Transverse colon (tissue), 4 donors: ENCODE measurements around the gene POU5F2. TPM values are rescaled to one million over a fixed set of nuclear protein-coding genes. Genes with fewer than 3 reads are reported as not detected.

ENCODE experiments used
- DNase-seq: peaks from one replicate; pipeline ENCODE4 v3.0.0-alpha.2; 2019
- H3K27ac ChIP-seq, 4 donors: fragments of 200-600 bp; sonication (generic); 2 replicates each; pipeline ENCODE4 v1.5.1; 2016 to 2018; ENCODE audit warnings: inconsistent platforms in 4 of 4
- H3K27me3 ChIP-seq: fragments of 200-600 bp; sonication (generic); 2 replicates; pipeline ENCODE4 v1.5.1; 2017; ENCODE audit warnings: inconsistent platforms
- H3K36me3 ChIP-seq, 4 donors: fragments of 200-600 bp; sonication (generic); 2 replicates each; pipeline ENCODE4 v1.5.1; 2017 to 2019; ENCODE audit warnings: inconsistent platforms in 4 of 4
- H3K4me1 ChIP-seq, 4 donors: fragments of 200-600 bp; sonication (generic); 2 replicates each; pipeline ENCODE4 v1.5.1; 2017 to 2020; ENCODE audit warnings: inconsistent platforms in 4 of 4
- H3K4me3 ChIP-seq, 4 donors: fragments of 200-600 bp; sonication (generic); 1 replicate in 1 of 4; 2 replicates in 3 of 4; pipeline versions ENCODE4 v1.5.1 to v1.6.1; 2017 to 2019; ENCODE audit warnings: inconsistent platforms in 4 of 4
- H3K9me3 ChIP-seq, 2 donors: fragments of 200-600 bp; sonication (generic); 2 replicates each; pipeline ENCODE4 v1.5.1; 2017 to 2019; ENCODE audit warnings: inconsistent platforms in 2 of 2
- CTCF ChIP-seq, 5 experiments: fragments of 200-600 bp in 3 of 5; fragments of 450-650 bp in 2 of 5; sonication (generic) in 3 of 5; IDR thresholded peaks; 1 replicate in 2 of 5; 2 replicates in 3 of 5; pipeline ENCODE4 v1.5.1; 2016 to 2017; ENCODE audit warnings: antibody characterized with exemption in 5 of 5, inconsistent platforms in 3 of 5, mild to moderate bottlenecking in 2 of 5, moderate library complexity in 1 of 5
- EP300 ChIP-seq: sonication (generic); formaldehyde crosslinking; IDR thresholded peaks from one replicate; pipeline ENCODE4 v1.6.1; 2017; ENCODE audit warnings: antibody characterized with exemption, low read depth
- POLR2A ChIP-seq: fragments of 450-650 bp; IDR thresholded peaks from one replicate; pipeline ENCODE4 v1.6.1; 2016; ENCODE audit warnings: antibody characterized with exemption, mild to moderate bottlenecking, moderate library complexity
- POLR2AphosphoS5 ChIP-seq, 3 donors: sonication (generic); formaldehyde crosslinking; IDR thresholded peaks; one replicate each; pipeline ENCODE4 v1.6.1; 2016; ENCODE audit warnings: antibody characterized with exemption in 3 of 3
- WGBS, 2 donors: methylation state at CpG; one replicate each; pipeline ENCODE4 v1.1.5; 2018; ENCODE audit warnings: low coverage in 1 of 2; 5-methylcytosine and 5-hydroxymethylcytosine counted together
- in situ Hi-C, 4 donors: fragments of 200-750 bp; cut with MboI; loops; one replicate each; pipeline versions ENCODE4 v1.15.0 to v1.15.1; 2017; ENCODE audit warnings: low sequenced_read_pairs in 3 of 4, low pct_ligation_motif_present in 1 of 4, low pct_unique_long_range_greater_than_20kb in 1 of 4
- intact Hi-C: fragments of 100-400 bp; cut with DNase I; formaldehyde crosslinking; loops from one replicate; pipeline ENCODE4 v1.15.1; 2023; ENCODE audit warnings: low total_unique reads
- total RNA-seq, 4 donors: library from RNA; depleted of rRNA; stranded (reverse); fragments of >200 nt; gene quantifications; one replicate each; pipeline ENCODE4 v1.1.0, GENCODE V29; 2016

Gene POU5F2
- total RNA-seq, 4 donors from 2014 or later: 1.1 to 7.8 (median 4.0) TPM

DNA sequence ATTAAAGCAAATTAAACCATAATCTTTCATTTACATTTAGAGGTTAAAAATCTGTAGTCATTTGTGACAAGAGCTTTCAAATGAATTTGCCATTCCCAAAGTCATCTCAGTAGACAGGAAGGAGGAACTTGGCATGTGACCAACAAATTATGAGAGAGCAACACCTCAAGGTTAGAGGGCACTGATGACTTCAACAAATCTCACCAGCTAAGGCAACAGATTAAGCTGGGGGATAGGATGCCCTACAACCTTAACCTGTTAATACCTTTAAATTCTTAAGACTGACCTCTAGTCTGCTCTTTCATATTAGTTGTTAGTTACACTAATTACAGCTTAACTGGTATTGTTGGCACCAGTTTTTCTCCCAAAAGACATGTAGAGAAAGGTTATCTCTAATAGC is 18.4 kb downstream of the POU5F2 start:
- DNase-seq: no peak
- TF ChIP-seq EP300 (no peak), CTCF (IDR thresholded peaks at IDR 0.05) (no peak), POLR2A (no peak), POLR2AphosphoS5 (IDR thresholded peaks at IDR 0.05) (no peak)
- in situ Hi-C loops: no loop called here

GRCh38 chr5:93722588-93722987 is 18.8 kb downstream of the POU5F2 start:
- in situ Hi-C loops (no loop called here), intact Hi-C loops (no loop called here)
- no peaks in the 10 kb centered on the region for H3K9me3 ChIP-seq
- no peak overlapping the region for H3K4me3 ChIP-seq
- no peak for DNase-seq
- peaks cover 0 to 14% (median 2%) of the 10 kb centered on the region in 4 donors for H3K4me1 ChIP-seq
- no peak for TF ChIP-seq POLR2AphosphoS5 (IDR thresholded peaks at IDR 0.05)
- H3K36me3 ChIP-seq: no peaks in the 10 kb centered on the region
- WGBS, 2 donors: 51 to 64% methylated on average over 3 of the region's 3 CpGs
- H3K27ac ChIP-seq: no peak overlapping the region
- no peaks in the 10 kb centered on the region for H3K27me3 ChIP-seq

More for the DNA sequence above, 18.4 kb downstream of the POU5F2 start:
- intact Hi-C loops: no loop called here
- Histone ChIP-seq H3K27me3 (no peaks in the 10 kb centered on the region), H3K9me3 (no peaks in the 10 kb centered on the region), H3K4me3 (no peak overlapping the region), H3K36me3 (no peaks in the 10 kb centered on the region), H3K4me1 (peaks cover 0 to 14% (median 2%) of the 10 kb centered on the region in 4 donors), H3K27ac (no peak overlapping the region)

- H3K4me1 ChIP-seq: peaks cover 0 to 18% (median 3%) of the 10 kb centered on the region in 4 donors
- WGBS, 2 donors: 41 to 63% methylated on average over 1 of the region's 1 CpG
These were observed 19.9 kb downstream of the POU5F2 start for GRCh38 chr5:93721511-93721910.

GRCh38 chr5:93721071-93721470 is 20.3 kb downstream of the POU5F2 start:
- TF ChIP-seq POLR2A (no peak), POLR2AphosphoS5 (IDR thresholded peaks at IDR 0.05) (no peak)
- in situ Hi-C loops (no loop called here), intact Hi-C loops (no loop called here)
- H3K9me3 ChIP-seq: no peaks in the 10 kb centered on the region
- H3K4me1 ChIP-seq: peaks cover 0 to 20% (median 3%) of the 10 kb centered on the region in 4 donors
- H3K4me3 ChIP-seq: no peak overlapping the region
- no peaks in the 10 kb centered on the region for H3K36me3 ChIP-seq
- H3K27me3 ChIP-seq: no peaks in the 10 kb centered on the region
- H3K27ac ChIP-seq: no peak overlapping the region
- no peak for DNase-seq
- 72 to 89% methylated on average over 3 of the region's 3 CpGs for WGBS, 2 donors

More at GRCh38 chr5:93721511-93721910, 19.9 kb downstream of the POU5F2 start:
- in situ Hi-C loops (no loop called here), intact Hi-C loops (no loop called here)
- H3K36me3 ChIP-seq: no peaks in the 10 kb centered on the region
- no peak overlapping the region for H3K27ac ChIP-seq
- TF ChIP-seq CTCF (IDR thresholded peaks at IDR 0.05) (no peak), POLR2AphosphoS5 (IDR thresholded peaks at IDR 0.05) (no peak), EP300 (no peak), POLR2A (no peak)
- H3K27me3 ChIP-seq: no peaks in the 10 kb centered on the region
- H3K9me3 ChIP-seq: no peaks in the 10 kb centered on the region
- no peak overlapping the region for H3K4me3 ChIP-seq
- no peak for DNase-seq

- no peak for TF ChIP-seq POLR2AphosphoS5 (IDR thresholded peaks at IDR 0.05)
- TF ChIP-seq CTCF (IDR thresholded peaks at IDR 0.05): no peak
- no peak for TF ChIP-seq EP300
- TF ChIP-seq POLR2A: no peak
- H3K27ac ChIP-seq: no peak overlapping the region
- in situ Hi-C loops: no loop called here
- H3K4me3 ChIP-seq: no peak overlapping the region
- intact Hi-C loops: no loop called here
- H3K27me3 ChIP-seq: no peaks in the 10 kb centered on the region
- no peaks in the 10 kb centered on the region for H3K9me3 ChIP-seq
- DNase-seq: no peak
- H3K36me3 ChIP-seq: no peaks in the 10 kb centered on the region
- peaks cover 0 to 21% (median 3%) of the 10 kb centered on the region in 4 donors for H3K4me1 ChIP-seq
- 51 to 66% methylated on average over 4 of the region's 4 CpGs for WGBS, 2 donors
These were observed 24.2 kb downstream of the POU5F2 start for GRCh38 chr5:93717162-93717561.
